VCaP (cell line): Measurements from ENCODE around the gene CCDC102A.
A peak's percentile ranks its signal among the peaks of the same experiment; 100 is the strongest.

Source experiments
- H3K27ac ChIP-seq: fragments of 450-650 bp; 2 replicates; pipeline ENCODE4 v1.5.1; 2017
- CTCF ChIP-seq: fragments of 450-650 bp; conservative IDR thresholded peaks from 2 replicates; pipeline ENCODE4 v1.5.1; 2017; ENCODE audit warnings: mild to moderate bottlenecking, moderate library complexity

The CCDC102A gene

GRCh38 chr16:57540387-57540786 is 4.0 kb upstream of the CCDC102A start:
- no peak overlapping the region for H3K27ac ChIP-seq
- no peak for TF ChIP-seq CTCF

GRCh38 chr16:57539072-57539796 is 2.9 kb upstream of the CCDC102A start:
- no peak for TF ChIP-seq CTCF
- H3K27ac ChIP-seq: no peak overlapping the region

GRCh38 chr16:57538235-57538721 is 1.9 kb upstream of the CCDC102A start:
- TF ChIP-seq CTCF: no peak
- H3K27ac ChIP-seq: no peak overlapping the region

- H3K27ac ChIP-seq: no peak overlapping the region
- no peak for TF ChIP-seq CTCF
These were observed 1.3 kb upstream of the CCDC102A start for GRCh38 chr16:57537581-57538234.

GRCh38 chr16:57537194-57537505 is 779 bp upstream of the CCDC102A start:
- H3K27ac ChIP-seq: peak overlapping the region; percentile 82; the same call in 1 of the 2 replicates

GRCh38 chr16:57535680-57536305 is 578 bp downstream of the CCDC102A start:
- peak overlapping the region; percentile 82; the same call in 1 of the 2 replicates for H3K27ac ChIP-seq
- no peak for TF ChIP-seq CTCF

More at GRCh38 chr16:57537194-57537505, 779 bp upstream of the CCDC102A start:
- TF ChIP-seq CTCF: no peak

GRCh38 chr16:57534881-57535658 is 1.3 kb downstream of the CCDC102A start:
- peak overlapping the region; percentile 82; the same call in 1 of the 2 replicates for H3K27ac ChIP-seq
- no peak for TF ChIP-seq CTCF
